SKM-1 treated with dmso at 0.1 percent for 144 hours (cell line): ENCODE measurements around the gene OR11A1.

Experiments used
- DNase-seq: peaks from one replicate; lab custom pipeline; 2025; ENCODE audit not compliant: unreplicated experiment; lab: John Stamatoyannopoulos, UW

Gene OR11A1

GRCh38 chr6:29456971-29457370 is at the start of gene OR11A1, which contains the start of gene OR2H1:
OR11A1 (minus strand) TSS chr6:29457071; CDS start chr6:29427641, 29,430 bp downstream.
OR2H1 (plus strand) TSS chr6:29457155; CDS start chr6:29461770, 4,615 bp downstream.
- DNase-seq = no peak

GRCh38 chr6:29506446-29507067 is 49.7 kb upstream of the OR11A1 start:
- no peak for DNase-seq

GRCh38 chr6:29505808-29506207 is 48.9 kb upstream of the OR11A1 start:
- DNase-seq = no peak

- DNase-seq = no peak
Observed at GRCh38 chr6:29504961-29505360, 48.1 kb upstream of the OR11A1 start.

DNA sequence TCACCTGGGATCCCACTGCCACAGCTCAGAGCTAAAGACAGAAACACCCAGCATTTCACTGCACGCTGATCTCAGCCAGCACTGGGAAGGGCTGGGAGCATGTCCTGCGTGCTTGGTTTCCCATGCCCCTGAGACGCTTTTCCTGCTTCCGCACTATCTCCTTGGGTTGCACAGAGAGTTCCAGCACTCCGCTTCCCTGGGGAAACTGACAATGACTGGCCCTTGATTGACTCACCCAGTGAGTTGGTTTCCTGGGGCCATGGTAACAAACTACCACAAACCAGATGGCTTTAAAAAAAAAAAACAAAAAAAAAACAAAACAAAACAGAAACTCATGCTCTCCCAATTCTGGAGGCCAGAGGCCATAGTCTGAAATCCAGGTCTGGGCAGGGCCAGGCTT is 45.7 kb upstream of the OR11A1 start:
- no peak for DNase-seq

DNA sequence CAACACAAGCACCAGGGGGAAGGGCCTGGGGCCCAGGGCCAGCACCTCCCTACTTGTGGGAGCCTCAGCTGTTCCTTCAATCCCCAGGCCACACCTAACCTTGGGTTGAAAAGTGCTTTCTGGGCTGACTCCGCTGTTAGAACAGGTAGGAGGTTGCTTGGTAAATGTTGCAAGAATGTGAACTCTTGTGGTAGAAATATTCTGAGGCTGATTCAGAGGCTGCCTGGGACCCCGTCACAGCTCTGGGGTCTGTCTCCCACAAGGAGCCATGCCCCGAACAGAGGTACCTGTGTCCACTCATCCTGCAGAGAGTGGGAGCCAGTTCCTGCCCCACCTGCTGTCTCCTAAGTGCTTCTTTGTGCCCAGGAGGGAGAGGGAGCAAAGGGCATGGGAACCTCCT is 45.3 kb upstream of the OR11A1 start:
- no peak for DNase-seq

- DNase-seq = no peak
Observed at GRCh38 chr6:29501106-29501505, 44.2 kb upstream of the OR11A1 start.

DNA sequence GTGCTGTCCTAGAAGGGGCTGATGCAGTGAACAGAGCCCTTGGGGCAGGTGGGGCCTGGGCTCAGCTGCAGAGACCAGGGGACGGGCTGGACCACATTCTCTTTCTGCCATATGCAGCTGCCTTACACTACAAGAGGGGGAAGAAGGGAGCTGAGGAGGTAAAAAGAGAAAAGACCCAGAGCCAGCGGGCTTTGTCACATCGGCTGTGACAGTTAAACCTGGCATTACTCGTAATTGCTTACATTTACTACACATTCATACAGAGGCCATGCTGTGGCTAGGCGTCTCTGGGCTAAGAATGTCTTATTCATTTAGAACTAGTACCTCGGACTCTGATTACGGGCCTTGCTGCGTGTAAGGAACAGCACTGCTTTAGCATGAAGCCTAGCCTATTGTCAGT is 43.7 kb upstream of the OR11A1 start:
- DNase-seq = no peak

- no peak for DNase-seq
Observed at GRCh38 chr6:29499704-29500103, 42.8 kb upstream of the OR11A1 start.

DNA sequence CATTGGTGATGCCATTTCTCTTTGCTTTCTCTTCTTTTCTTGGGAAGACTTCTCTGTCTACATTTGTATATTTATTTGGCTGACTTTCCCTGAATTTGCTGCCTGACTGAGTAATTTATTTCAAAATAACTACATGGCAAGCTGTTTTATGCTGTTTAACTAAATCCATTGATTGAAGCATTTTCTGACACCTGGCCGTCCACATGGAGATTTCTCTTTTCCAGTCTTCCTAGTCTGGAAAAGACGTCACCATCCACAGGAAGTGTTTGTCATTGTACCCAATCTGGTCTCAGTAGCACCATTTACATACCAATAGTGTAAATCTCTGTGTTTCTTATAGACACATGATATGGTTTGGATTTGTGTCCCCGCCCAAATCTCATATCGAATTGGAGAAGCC is 40.1 kb upstream of the OR11A1 start:
- DNase-seq = no peak

DNA sequence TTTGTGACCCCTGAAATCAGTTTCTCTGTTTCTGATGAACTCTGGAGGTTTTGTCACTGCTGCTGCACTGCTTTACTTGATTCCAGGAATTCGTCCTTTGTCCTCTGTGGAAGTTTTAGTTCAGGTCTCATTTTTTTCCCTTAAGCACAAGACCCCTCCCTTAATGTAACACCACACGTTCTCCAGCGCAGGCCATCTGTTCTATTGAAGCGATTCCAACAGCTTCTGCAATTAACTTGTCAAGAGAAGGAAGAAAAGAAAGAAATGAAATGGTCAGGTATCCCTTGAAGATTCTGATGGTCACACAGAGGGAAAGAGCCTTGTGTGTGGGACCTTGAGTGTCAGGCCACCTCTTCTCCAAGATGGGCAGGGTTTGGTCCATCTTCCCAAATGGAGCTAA is 38.7 kb upstream of the OR11A1 start:
- no peak for DNase-seq

- no peak for DNase-seq
Observed at GRCh38 chr6:29494131-29494530, 37.3 kb upstream of the OR11A1 start.

- DNase-seq = no peak
Observed at GRCh38 chr6:29493261-29493660, 36.4 kb upstream of the OR11A1 start.

DNA sequence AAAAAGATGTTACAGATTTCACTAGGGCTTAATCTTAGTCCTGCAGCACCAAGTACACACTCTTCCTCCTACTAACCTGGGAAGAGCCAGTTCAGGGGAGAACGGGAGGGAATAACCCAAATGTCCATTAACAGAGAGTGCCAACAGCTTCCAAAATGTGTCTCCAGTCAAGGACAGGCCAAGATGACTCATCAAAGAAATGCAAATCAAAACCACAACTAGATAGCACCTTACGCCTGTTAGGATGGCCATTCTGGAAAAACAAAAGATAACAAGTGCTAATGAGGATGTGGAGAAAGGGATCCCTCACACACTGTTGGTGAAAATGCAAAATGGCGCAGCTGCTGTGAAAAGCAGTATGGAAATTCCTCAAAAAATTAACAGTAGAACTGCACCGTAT is 34.7 kb upstream of the OR11A1 start:
- no peak for DNase-seq

GRCh38 chr6:29490552-29490951 is 33.7 kb upstream of the OR11A1 start:
- DNase-seq = peak; percentile 45

- DNase-seq = peak; percentile 42
Observed at GRCh38 chr6:29490055-29490454, 33.2 kb upstream of the OR11A1 start.

DNA sequence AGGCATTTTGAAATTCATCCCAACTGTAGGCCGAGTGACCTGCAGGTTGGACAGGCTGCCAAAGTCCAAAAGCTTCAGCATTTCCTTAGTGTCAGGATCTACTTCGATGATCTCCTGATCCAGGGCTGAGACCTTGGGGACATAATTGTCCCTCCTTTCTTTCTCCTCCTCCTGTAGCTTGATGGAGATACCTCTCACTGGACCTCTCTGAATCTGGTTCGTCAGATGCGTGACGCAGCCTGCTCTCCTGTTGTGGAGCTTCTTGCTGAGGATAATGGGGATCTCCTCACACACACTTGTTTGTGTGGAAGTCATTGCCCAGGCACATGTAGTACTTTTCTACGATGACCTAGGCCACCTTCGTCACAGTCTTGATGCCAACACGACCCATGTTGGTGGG is 32.4 kb upstream of the OR11A1 start:
- DNase-seq = no peak

DNA sequence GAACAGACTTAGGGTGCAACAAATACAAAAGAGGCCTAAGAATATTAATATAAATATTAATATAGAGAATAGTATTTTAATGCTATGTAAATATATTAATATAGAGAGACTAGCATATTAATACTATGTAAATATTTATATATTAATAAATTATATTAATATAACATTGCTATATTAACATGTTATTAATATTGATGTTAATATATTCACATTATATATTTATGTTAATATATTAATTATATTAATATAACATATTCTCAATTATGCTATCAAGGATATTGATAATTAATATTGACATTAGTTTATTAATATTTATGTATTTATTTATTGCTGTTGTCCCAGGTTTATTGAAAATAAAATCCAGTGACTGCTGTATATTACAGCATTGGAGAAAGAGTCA is 32.0 kb upstream of the OR11A1 start:
- no peak for DNase-seq

DNA sequence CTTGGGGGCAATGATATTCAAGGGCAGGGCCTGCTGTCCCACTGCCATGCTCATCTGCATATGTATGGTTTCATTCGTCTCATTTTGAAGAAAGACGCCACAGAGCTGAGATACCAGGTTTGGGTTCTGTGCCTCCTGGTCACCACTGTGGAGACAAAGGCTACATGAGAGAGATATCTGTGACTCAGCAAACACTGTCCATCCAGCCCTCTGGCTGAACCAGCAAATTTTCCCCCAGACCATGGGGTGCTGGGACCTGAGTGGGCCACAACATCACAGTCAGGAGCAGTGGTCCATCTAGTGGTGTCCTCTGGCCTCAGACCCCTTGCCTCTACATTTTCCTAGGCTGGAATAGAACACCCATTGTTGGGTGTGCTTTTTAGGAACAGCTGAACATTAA is 30.8 kb upstream of the OR11A1 start, which contains the start of gene MAS1L:
Gene MAS1L, minus strand, starts transcription at position 297 of the 400 bp plus-strand sequence. Its CDS starts 54 bp downstream, at position 243.
- DNase-seq = no peak

DNA sequence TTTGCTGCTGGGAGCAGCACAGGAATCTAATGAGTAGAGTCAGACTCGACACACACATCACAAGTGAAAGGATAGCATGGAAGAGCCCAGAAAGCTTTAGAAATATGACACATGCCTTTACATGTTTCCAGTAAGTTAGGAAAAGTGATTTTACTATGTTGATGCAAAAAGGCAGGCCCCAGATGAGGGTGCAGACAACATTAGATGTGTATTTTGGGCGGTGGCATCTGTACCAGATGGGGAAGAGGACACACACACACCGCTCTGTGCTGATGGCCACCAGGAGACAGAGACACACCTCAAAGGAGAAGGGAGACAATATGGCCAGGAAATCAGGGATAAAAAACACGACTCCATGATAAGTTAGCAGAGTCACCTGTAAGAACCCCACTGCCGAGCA is 30.3 kb upstream of the OR11A1 start:
- DNase-seq = no peak

DNA sequence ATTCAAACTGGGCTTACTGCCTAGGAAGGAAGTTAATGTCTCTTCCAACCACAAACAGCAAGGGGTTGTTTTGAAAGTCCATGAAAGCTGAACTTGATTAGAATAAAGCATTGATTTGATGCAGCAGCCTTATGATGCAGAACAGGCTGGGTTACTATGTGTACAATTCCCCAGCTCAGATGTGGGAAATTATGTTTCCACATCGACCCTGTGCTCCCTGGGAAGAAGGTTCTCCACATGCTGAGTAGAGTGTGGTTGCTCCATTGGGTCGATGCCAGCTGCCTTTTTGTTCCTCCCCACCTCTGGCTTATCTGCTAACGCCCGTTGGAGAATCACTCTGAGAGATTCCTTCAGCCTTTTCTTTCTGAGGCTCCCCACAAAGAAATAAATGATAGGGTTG is 29.7 kb upstream of the OR11A1 start:
- no peak for DNase-seq

- no peak for DNase-seq
Observed at GRCh38 chr6:29483735-29484134, 26.9 kb upstream of the OR11A1 start.

DNA sequence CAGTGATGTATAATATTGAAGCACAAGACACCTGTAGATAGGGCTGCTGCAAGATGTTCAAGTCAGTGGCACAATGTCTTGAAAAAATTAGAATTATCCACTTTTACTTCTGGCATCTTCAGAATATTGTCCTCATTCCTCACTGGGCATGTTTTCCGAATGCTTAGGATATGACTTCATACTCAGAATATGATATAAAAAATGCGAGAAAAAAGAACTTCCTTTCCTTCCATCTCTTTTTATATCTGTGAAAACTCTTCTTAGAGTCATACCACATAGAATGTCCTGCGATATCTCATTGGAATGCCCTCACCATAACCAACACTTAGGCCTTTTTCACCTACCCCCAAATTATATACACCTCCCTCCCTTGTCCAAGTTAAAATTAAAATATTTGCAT is 26.3 kb upstream of the OR11A1 start:
- DNase-seq = no peak
